Lower leg skin (tissue), 4 donors: ENCODE measurements around the gene GDF3. TPM values are rescaled to one million over a fixed set of nuclear protein-coding genes. Genes with fewer than 3 reads are reported as not detected.

Experiments
- DNase-seq, 2 donors: peaks; one replicate each; pipeline ENCODE4 v3.0.0-alpha.2; 2019; ENCODE audit warnings: low spot score in 2 of 2
- H3K4me3 ChIP-seq: fragments of 200-600 bp; sonication (generic); 2 replicates; pipeline ENCODE4 v1.5.1; 2017; ENCODE audit warnings: mild to moderate bottlenecking, low read depth; ENCODE audit not compliant: poor library complexity, severe bottlenecking
- POLR2A ChIP-seq, 2 donors: fragments of 450-650 bp; IDR thresholded peaks; one replicate each; pipeline ENCODE4 v1.6.1; 2016 to 2017; ENCODE audit warnings: antibody characterized with exemption in 2 of 2, mild to moderate bottlenecking in 1 of 2, moderate library complexity in 1 of 2
- WGBS, 2 donors: methylation state at CpG; one replicate each; pipeline ENCODE4 v1.1.5; 2018; 5-methylcytosine and 5-hydroxymethylcytosine counted together
- intact Hi-C: fragments of 100-400 bp; cut with DNase I; formaldehyde crosslinking; loops from one replicate; pipeline ENCODE4 v1.15.0; 2023; ENCODE audit warnings: low total_unique reads
- total RNA-seq, 4 donors: library from RNA; depleted of rRNA; stranded (reverse); fragments of >200 nt; gene quantifications; one replicate each; pipeline ENCODE4 v1.1.0, GENCODE V29; 2016
- TF ChIP-seq, protein P1 (sequence below), 3 donors: fragments of 450-650 bp; IDR thresholded peaks; one replicate each; pipeline ENCODE4 v1.5.1; 2016; ENCODE audit warnings: antibody characterized with exemption in 3 of 3, mild to moderate bottlenecking in 3 of 3, moderate library complexity in 2 of 3

GDF3 gene
- total RNA-seq, 4 donors from 2014 or later: not detected

DNA sequence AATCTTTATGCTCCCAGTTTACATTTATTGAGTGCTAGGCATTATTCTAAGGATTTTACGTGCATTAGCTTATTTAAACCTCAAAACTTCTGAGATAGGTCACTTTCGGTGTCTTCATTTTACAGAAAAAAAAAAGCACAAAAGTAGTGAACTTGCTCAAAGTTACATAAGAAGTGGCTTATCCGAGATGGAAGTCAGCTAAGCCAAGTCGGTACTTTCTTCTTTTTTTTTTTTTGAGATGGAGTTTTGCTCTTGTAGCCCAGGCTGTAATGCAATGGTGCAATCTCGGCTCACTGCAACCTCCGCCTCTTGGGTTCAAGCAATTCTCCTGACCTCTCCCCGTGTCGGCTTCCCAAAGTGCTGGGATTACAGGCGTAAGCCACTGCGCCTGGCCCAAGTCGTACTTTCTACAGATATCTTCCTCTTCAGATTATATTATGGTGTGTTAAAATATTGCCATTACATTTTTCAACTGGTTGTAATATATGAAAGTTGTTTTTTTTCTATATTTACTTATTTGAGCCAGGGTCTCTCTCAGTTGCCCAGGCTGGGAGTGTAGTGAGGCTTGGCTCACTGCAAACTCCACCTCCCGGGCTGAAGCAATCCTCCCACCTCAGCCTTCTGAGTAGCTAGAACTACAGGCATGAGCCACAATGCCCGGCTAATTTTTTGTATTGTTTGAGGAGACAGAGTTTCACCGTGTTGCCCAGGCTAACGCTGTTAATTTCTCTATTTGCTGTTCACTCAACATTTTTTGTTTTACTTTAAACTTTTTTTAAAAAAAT, 24.6 kb upstream of the GDF3 start:
- WGBS, 2 donors: 73 to 78% methylated on average over 15 of the region's 15 CpGs
- TF ChIP-seq, protein P1, sequence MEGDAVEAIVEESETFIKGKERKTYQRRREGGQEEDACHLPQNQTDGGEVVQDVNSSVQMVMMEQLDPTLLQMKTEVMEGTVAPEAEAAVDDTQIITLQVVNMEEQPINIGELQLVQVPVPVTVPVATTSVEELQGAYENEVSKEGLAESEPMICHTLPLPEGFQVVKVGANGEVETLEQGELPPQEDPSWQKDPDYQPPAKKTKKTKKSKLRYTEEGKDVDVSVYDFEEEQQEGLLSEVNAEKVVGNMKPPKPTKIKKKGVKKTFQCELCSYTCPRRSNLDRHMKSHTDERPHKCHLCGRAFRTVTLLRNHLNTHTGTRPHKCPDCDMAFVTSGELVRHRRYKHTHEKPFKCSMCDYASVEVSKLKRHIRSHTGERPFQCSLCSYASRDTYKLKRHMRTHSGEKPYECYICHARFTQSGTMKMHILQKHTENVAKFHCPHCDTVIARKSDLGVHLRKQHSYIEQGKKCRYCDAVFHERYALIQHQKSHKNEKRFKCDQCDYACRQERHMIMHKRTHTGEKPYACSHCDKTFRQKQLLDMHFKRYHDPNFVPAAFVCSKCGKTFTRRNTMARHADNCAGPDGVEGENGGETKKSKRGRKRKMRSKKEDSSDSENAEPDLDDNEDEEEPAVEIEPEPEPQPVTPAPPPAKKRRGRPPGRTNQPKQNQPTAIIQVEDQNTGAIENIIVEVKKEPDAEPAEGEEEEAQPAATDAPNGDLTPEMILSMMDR (IDR thresholded peaks at IDR 0.05): no peak
- TF ChIP-seq POLR2A (IDR thresholded peaks at IDR 0.05): no peak
- DNase-seq: no peak
- intact Hi-C loops: no loop called here
- H3K4me3 ChIP-seq: no peak overlapping the region

DNA sequence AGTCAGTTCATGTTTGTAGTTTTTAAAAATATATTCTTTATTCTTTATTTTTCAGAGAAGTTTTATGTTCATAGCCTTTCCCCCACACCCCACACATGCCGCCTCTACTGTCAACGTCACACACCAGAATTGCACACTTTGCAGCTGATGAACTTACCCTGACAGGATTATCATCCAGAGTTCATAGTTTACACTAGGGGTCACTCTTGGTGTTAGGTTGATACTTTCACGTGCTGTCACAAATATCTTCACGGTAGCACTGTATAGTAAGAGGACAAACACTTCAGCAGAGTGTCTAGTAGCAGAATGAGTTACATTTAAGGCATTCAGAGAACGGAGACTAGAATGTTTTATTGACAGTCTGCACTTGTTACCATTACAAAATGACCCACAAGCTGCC, 20.8 kb upstream of the GDF3 start:
- intact Hi-C loops: no loop called here
- no peak for TF ChIP-seq POLR2A (IDR thresholded peaks at IDR 0.05)
- TF ChIP-seq, protein P1 (IDR thresholded peaks at IDR 0.05): no peak
- WGBS, 2 donors: 14% methylated on average over 5 of the region's 5 CpGs
- DNase-seq: no peak
- H3K4me3 ChIP-seq: no peak overlapping the region

DNA sequence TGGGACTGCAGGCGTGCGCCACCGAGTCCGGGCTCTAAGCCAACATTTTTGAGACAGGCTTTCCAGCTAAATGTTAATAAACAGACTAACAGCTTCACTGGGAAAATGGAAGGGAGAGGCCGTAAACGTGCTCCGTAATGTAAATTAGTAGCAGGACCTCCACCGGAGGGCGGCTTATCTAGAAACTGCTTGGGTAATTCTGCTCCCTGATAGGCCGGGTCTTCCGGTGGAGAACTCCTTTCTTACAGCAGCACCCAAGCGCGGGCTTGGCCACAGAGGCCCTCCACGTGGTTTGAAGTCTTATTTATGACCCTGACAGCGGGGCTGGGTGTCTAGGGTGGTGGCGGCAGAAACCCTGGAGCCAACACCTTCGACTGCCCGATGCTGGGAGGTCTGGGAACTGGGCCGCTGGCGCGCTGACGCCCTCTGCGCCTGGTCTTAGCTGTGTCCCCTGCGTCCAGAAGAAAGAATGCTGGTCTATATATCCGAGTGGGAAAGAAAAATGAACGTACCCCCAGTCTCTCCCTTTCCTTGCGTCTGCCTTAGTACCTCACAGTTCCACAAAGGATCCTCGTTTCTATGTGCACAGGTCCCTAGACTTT, 17.4 kb upstream of the GDF3 start:
- intact Hi-C loops: no loop called here
- H3K4me3 ChIP-seq: no peak overlapping the region
- TF ChIP-seq, protein P1 (IDR thresholded peaks at IDR 0.05): no peak
- no peak for TF ChIP-seq POLR2A (IDR thresholded peaks at IDR 0.05)
- DNase-seq: no peak
- WGBS, 2 donors: 93 to 94% methylated on average over 27 to 28 of the region's 28 CpGs

DNA sequence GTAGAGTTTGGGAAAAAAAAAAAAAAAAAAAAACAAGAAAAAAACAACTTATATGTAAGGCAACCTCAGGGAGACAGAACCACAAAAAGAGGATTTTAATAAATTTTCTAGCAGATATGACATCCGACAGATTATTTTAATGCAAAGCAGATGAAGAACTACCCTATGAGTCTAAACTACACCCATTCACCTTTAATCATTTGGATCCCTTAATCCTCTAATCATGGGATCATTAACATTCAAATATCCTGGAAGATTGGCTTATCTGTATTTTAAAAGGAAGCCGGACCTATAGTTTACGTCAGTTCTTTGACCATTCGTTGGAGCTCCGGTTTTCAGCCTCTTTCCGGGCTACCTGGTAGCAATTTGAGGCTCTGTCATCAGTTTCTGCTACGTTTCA, 15.6 kb upstream of the GDF3 start, which contains the start of gene DPPA3:
Gene DPPA3 (plus strand): TSS at position 301 of the 400 bp plus-strand sequence. CDS start 138 bp downstream, outside the sequence.
- intact Hi-C loops: no loop called here
- no peak for DNase-seq
- 70 to 80% methylated on average over 7 of the region's 7 CpGs for WGBS, 2 donors
- TF ChIP-seq, protein P1 (IDR thresholded peaks at IDR 0.05): no peak
- TF ChIP-seq POLR2A (IDR thresholded peaks at IDR 0.05): no peak
- H3K4me3 ChIP-seq: no peak within 1 kb of the TSS

DNA sequence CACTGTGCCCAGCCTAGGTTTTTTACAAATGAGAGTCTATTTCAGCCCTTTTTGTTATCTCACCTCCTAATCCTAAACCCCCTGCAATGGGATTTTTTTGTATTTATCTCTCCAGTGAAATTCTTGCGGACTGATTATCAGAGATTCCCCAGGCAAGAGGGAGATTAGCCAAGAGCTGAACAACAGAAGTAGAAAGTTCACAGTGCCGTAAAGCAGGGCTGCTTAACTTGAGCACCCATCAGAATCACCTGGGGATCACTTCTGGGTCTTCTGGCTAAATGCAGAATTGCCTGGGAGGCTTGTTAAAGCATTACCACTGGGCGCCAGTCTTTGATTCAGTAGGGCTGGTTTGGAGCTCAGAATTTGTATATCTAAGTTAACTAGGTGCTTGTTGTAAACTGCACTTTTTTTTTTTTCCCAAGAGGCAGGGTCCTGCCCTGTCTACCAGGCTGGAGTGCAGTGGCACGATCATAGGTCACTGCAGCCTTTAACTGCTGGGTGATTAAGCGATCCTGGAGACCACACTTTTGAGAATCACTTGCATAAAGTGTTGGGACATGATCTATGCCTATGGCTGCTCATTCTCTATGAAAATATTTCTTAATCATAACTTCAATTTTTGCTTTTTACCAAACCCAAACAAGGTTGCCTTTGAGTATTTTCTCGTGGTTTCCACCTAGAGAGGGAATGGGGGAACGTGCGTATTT, 14.5 kb upstream of the GDF3 start:
- intact Hi-C loops: no loop called here
- DNase-seq: no peak
- no peak overlapping the region for H3K4me3 ChIP-seq
- 57 to 65% methylated on average over 8 of the region's 8 CpGs for WGBS, 2 donors
- TF ChIP-seq, protein P1 (IDR thresholded peaks at IDR 0.05): no peak
- TF ChIP-seq POLR2A (IDR thresholded peaks at IDR 0.05): no peak
